ENCODE measurements around the gene KDM6B. TPM values are rescaled to one million over a fixed set of nuclear protein-coding genes. Genes with fewer than 3 reads are reported as not detected.

The KDM6B gene
- total and polyA plus RNA-seq, 9 of the 15 experiments (the other 6 are each of a cell fraction or from before 2014, with no cell fraction given) = 0.01 to 22.9 (median 2.2) TPM

DNA sequence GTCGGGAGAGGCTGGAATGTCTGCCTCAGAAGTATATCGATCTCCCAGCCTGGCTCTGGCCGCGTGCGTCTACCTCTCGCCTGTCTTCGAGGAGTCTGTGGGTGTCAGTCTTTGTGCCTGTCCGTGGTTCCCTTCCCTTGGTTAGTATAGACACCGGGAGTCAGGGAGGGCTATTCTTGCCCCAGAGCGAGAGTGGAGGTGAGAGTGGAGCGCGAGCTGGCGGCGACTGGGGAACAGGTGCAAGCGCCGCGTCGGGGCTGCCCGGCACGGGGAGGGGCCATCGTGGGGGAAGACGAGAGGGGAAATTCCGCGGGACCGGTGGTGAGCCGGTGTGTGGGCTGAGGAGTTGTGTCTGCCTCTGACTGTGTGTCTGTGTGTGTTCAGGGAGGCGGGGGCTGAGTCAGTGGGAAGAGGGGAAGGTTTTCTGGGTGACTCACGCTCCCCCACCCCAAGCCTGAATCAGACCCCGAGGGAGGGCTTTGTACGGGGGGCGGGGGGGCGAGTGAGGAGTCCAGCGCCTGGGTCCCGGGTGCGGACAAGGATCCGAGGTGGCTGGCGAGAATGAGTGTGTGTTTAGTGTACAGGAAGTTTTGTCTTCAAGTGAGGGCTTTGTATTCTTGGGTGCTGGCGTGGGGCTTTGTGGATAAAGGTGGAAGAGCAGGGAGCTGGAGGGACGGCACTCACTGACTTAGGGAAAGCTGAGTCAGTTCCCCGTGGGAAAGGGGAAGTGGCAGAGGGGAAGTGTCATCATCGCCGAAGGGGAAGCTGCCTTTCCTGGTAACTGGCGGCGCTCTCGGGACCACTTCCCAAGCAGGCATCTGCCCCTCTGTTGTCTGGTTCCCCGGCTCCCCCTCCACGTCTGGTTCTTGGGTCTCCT, 8.6 kb downstream of the KDM6B start (continued):
- TF ChIP-seq, protein P1, sequence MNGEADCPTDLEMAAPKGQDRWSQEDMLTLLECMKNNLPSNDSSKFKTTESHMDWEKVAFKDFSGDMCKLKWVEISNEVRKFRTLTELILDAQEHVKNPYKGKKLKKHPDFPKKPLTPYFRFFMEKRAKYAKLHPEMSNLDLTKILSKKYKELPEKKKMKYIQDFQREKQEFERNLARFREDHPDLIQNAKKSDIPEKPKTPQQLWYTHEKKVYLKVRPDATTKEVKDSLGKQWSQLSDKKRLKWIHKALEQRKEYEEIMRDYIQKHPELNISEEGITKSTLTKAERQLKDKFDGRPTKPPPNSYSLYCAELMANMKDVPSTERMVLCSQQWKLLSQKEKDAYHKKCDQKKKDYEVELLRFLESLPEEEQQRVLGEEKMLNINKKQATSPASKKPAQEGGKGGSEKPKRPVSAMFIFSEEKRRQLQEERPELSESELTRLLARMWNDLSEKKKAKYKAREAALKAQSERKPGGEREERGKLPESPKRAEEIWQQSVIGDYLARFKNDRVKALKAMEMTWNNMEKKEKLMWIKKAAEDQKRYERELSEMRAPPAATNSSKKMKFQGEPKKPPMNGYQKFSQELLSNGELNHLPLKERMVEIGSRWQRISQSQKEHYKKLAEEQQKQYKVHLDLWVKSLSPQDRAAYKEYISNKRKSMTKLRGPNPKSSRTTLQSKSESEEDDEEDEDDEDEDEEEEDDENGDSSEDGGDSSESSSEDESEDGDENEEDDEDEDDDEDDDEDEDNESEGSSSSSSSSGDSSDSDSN (IDR thresholded peaks at IDR 0.05; ENCODE audit: borderline replicate concordance in 1 of 2, low read depth in 2 of 2, low read length in 2 of 2) = peak in 1 of 2 experiments; percentile 50; a peak in 1 of 4 replicates
- TF ChIP-seq, protein P2, sequence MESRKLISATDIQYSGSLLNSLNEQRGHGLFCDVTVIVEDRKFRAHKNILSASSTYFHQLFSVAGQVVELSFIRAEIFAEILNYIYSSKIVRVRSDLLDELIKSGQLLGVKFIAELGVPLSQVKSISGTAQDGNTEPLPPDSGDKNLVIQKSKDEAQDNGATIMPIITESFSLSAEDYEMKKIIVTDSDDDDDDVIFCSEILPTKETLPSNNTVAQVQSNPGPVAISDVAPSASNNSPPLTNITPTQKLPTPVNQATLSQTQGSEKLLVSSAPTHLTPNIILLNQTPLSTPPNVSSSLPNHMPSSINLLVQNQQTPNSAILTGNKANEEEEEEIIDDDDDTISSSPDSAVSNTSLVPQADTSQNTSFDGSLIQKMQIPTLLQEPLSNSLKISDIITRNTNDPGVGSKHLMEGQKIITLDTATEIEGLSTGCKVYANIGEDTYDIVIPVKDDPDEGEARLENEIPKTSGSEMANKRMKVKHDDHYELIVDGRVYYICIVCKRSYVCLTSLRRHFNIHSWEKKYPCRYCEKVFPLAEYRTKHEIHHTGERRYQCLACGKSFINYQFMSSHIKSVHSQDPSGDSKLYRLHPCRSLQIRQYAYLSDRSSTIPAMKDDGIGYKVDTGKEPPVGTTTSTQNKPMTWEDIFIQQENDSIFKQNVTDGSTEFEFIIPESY (CRISPR knock-in tag; IDR thresholded peaks at IDR 0.05) = no peak
- TF ChIP-seq FOXA3 (CRISPR knock-in tag; conservative IDR thresholded peaks at IDR 0.05 in 1 of 2, IDR thresholded peaks at IDR 0.05 in 1 of 2) = 0 out of 4 replicates have a peak, but pooled peaks of 1 of the 2 experiments have one; percentile 20
- peak; percentile 17; the same call in 1 of the 2 replicates for TF ChIP-seq BHLHE40 (IDR thresholded peaks at IDR 0.05; ENCODE audit: low read length)
- no peak for TF ChIP-seq RUNX1 (IDR thresholded peaks at IDR 0.05; ENCODE audit: low read depth)
- TF ChIP-seq L3MBTL2 (IDR thresholded peaks at IDR 0.05) = 0 out of 2 replicates have a peak, but pooled peaks have one; percentile 24
- 0 out of 2 replicates have a peak, but pooled peaks have one; percentile 8 for TF ChIP-seq ZEB2 (IDR thresholded peaks at IDR 0.05)
- TF ChIP-seq CBX5 (IDR thresholded peaks at IDR 0.05; ENCODE audit: borderline replicate concordance, low read depth) = no peak
- TF ChIP-seq ARID1B (IDR thresholded peaks at IDR 0.05) = peak; percentile 47
- no peak for TF ChIP-seq ZNF124 (CRISPR knock-in tag; IDR thresholded peaks at IDR 0.05)
- TF ChIP-seq GTF2E2 (tag; IDR thresholded peaks at IDR 0.05) = 0 out of 2 replicates have a peak, but pooled peaks have one; percentile 36
- peak; percentile 10; the same call in 1 of the 2 replicates for TF ChIP-seq HDAC2 (IDR thresholded peaks at IDR 0.05)
- peak; percentile 78 for TF ChIP-seq RBFOX2 (IDR thresholded peaks at IDR 0.05; ENCODE audit: low read depth, low read length)
- TF ChIP-seq KDM1A (IDR thresholded peaks at IDR 0.05) = no peak
- 0 out of 2 replicates have a peak, but pooled peaks have one; percentile 19 for TF ChIP-seq FOXJ2 (tag; IDR thresholded peaks at IDR 0.05)
- no peak for TF ChIP-seq ESRRB (CRISPR knock-in tag; IDR thresholded peaks at IDR 0.05; ENCODE audit: borderline replicate concordance)
- TF ChIP-seq PPARD (CRISPR knock-in tag; IDR thresholded peaks at IDR 0.05) = no peak
- no peak for TF ChIP-seq HDAC1 (IDR thresholded peaks at IDR 0.05)
- TF ChIP-seq ZNF668 (CRISPR knock-in tag; IDR thresholded peaks at IDR 0.05) = no peak
- TF ChIP-seq NONO (IDR thresholded peaks at IDR 0.05; ENCODE audit: low read depth in 2 of 2, low read length in 1 of 2) = 0 out of 4 replicates have a peak, but pooled peaks of 1 of the 2 experiments have one; percentile 24
- TF ChIP-seq, protein P3, sequence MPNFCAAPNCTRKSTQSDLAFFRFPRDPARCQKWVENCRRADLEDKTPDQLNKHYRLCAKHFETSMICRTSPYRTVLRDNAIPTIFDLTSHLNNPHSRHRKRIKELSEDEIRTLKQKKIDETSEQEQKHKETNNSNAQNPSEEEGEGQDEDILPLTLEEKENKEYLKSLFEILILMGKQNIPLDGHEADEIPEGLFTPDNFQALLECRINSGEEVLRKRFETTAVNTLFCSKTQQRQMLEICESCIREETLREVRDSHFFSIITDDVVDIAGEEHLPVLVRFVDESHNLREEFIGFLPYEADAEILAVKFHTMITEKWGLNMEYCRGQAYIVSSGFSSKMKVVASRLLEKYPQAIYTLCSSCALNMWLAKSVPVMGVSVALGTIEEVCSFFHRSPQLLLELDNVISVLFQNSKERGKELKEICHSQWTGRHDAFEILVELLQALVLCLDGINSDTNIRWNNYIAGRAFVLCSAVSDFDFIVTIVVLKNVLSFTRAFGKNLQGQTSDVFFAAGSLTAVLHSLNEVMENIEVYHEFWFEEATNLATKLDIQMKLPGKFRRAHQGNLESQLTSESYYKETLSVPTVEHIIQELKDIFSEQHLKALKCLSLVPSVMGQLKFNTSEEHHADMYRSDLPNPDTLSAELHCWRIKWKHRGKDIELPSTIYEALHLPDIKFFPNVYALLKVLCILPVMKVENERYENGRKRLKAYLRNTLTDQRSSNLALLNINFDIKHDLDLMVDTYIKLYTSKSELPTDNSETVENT (CRISPR knock-in tag; IDR thresholded peaks at IDR 0.05) = 0 out of 2 replicates have a peak, but pooled peaks have one; percentile 9

All from K562 (cell line).